ENCODE measurements around the gene PCSK9. TPM values are rescaled to one million over a fixed set of nuclear protein-coding genes. Genes with fewer than 3 reads are reported as not detected.

The PCSK9 gene
- total RNA-seq, 2 donors from 2014 or later: 48.9 to 61.2 TPM

DNA sequence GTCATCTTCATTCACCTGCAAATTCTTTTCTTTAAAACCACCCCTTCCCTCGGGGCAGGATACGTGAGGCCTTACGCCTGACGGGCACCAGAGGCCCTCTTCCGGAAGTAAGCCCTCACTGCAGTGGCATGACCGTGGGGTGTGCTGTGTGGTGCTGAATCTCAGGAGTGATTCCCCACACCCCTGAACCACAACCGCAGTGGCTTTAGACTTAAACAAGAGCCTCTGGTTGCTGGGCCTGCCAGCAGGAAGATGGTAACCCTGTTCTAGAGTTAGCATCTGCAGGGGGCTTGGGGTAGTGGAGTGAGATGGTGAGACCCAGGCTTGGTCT lies 28.5 kb upstream of the PCSK9 start:
- Histone ChIP-seq H3K4me3 (no peak overlapping the region), H3K9me3 (no peaks in the 10 kb centered on the region), H3K27me3 (no peaks in the 10 kb centered on the region), H3K9ac (ENCODE audit: low read depth in 2 of 2, low read length in 2 of 2) (no peak overlapping the region), H3K36me3 (no peaks in the 10 kb centered on the region), H3K27ac (no peak overlapping the region), H3K4me1 (no peaks in the 10 kb centered on the region)
- intact Hi-C loops (cut with DNase I): no loop called here
- TF ChIP-seq CTCF (IDR thresholded peaks at IDR 0.05): no peak
- DNase-seq: no peak

- no peaks in the 10 kb centered on the region for H3K36me3 ChIP-seq
- no peak overlapping the region for H3K9ac ChIP-seq (ENCODE audit: low read depth in 2 of 2, low read length in 2 of 2)
- DNase-seq: no peak
- H3K9me3 ChIP-seq: no peaks in the 10 kb centered on the region
- no peak overlapping the region for H3K27ac ChIP-seq
- intact Hi-C loops (cut with DNase I): no loop called here
- no peak overlapping the region for H3K4me3 ChIP-seq
- no peaks in the 10 kb centered on the region for H3K4me1 ChIP-seq
- TF ChIP-seq CTCF (IDR thresholded peaks at IDR 0.05): no peak
- no peaks in the 10 kb centered on the region for H3K27me3 ChIP-seq
Measured at GRCh38 chr1:55012661-55013060, 26.7 kb upstream of the PCSK9 start.

GRCh38 chr1:55015123-55015522 lies 24.2 kb upstream of the PCSK9 start:
- no peak overlapping the region for H3K27ac ChIP-seq
- H3K9me3 ChIP-seq: no peaks in the 10 kb centered on the region
- H3K4me1 ChIP-seq: no peaks in the 10 kb centered on the region
- no peak overlapping the region for H3K4me3 ChIP-seq
- no peaks in the 10 kb centered on the region for H3K36me3 ChIP-seq
- TF ChIP-seq CTCF (IDR thresholded peaks at IDR 0.05): no peak
- no peak overlapping the region for H3K9ac ChIP-seq (ENCODE audit: low read depth in 2 of 2, low read length in 2 of 2)
- no peak for DNase-seq
- no peaks in the 10 kb centered on the region for H3K27me3 ChIP-seq
- intact Hi-C loops (cut with DNase I): loop anchor here (5.0 kb wide), 1 partner anchor 73 kb away; no protein-coding TSS in a partner anchor

DNA sequence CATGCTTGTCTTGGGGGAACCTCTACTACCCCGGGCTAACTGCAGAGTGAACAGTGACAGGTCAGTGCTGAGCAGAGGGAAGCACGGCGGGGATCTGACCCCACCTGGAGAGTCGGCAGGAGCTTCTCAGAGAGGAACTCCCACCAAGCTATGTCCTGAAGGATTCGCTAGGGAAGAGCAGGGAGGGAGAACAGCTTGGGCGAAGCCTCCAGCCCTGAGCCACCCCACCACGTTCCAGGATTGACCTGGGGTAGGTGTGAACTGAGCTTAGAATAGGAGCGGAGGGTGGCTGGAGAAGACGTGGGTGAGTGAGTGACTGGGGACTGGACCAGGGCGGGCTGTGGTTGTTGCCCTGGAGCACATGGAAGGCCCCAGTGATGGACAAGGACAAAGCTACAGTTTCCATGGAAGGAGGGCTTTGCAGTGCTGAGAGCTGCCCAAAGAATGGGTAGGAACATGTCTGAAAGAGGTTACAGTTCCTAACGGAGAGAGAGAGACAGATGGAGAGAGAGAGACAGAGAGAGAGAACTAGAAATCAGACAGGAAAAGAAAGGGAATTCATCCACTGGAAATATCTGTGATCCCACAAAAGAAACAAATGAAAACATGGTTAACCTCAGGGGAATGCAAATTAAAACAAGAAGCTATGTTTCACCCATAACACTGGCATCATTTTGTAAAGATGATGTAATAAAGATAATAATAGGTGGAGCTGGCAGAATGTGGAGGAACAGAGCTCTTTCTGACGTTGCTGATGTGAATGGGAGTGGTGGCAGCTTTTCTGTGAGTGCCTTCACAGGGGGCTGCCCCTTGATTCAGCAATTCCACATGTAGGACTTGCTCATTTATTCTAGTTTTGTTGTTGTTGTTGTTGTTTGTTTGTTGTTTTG lies 23.4 kb upstream of the PCSK9 start:
- H3K27me3 ChIP-seq: no peaks in the 10 kb centered on the region
- TF ChIP-seq CTCF (IDR thresholded peaks at IDR 0.05): no peak
- no peak overlapping the region for H3K9ac ChIP-seq (ENCODE audit: low read depth in 2 of 2, low read length in 2 of 2)
- H3K9me3 ChIP-seq: no peaks in the 10 kb centered on the region
- intact Hi-C loops (cut with DNase I): loop anchor here (5.0 kb wide), 1 partner anchor 74 kb away; no protein-coding TSS in a partner anchor
- H3K4me1 ChIP-seq: no peaks in the 10 kb centered on the region
- DNase-seq: no peak
- H3K36me3 ChIP-seq: no peaks in the 10 kb centered on the region
- no peak overlapping the region for H3K27ac ChIP-seq
- H3K4me3 ChIP-seq: no peak overlapping the region

GRCh38 chr1:55018395-55018794 lies 21.0 kb upstream of the PCSK9 start:
- no peaks in the 10 kb centered on the region for H3K9me3 ChIP-seq
- H3K27me3 ChIP-seq: no peaks in the 10 kb centered on the region
- H3K4me1 ChIP-seq: no peaks in the 10 kb centered on the region
- no peaks in the 10 kb centered on the region for H3K36me3 ChIP-seq
- DNase-seq: no peak
- no peak overlapping the region for H3K27ac ChIP-seq
- H3K4me3 ChIP-seq: no peak overlapping the region
- H3K9ac ChIP-seq (ENCODE audit: low read depth in 2 of 2, low read length in 2 of 2): no peak overlapping the region
- intact Hi-C loops (cut with DNase I): loop anchor here (5.0 kb wide), 1 partner anchor 76 kb away; no protein-coding TSS in a partner anchor
- no peak for TF ChIP-seq CTCF (IDR thresholded peaks at IDR 0.05)

Measured in colonic mucosa (tissue), 4 donors.